Left lobe of liver (tissue), 1 donor: ENCODE results near the gene RPS21. TPM values are rescaled to one million over a fixed set of nuclear protein-coding genes. Genes with fewer than 3 reads are reported as not detected.

Experiments used
- total RNA-seq: library from RNA; stranded (reverse); gene quantifications from one replicate; pipeline ENCODE4 v1.2.1, GENCODE V29; 2021
- donor health status: DM: no; HTN: yes; CAD: no.

The RPS21 gene
- total RNA-seq, 1 donor from 2014 or later = 432 TPM

Other genes with a start within 250 kb of the RPS21 start
- gene PSMA7, start 243.7 kb upstream of the RPS21 start, total RNA-seq = 138 TPM
- gene SS18L1, start 243.3 kb upstream of the RPS21 start, total RNA-seq = 33.4 TPM
- gene MTG2, start 204.1 kb upstream of the RPS21 start, total RNA-seq = 31.0 TPM
- not detected for gene HRH3, start 166.8 kb upstream of the RPS21 start, total RNA-seq
- 21.1 TPM for gene OSBPL2, start 148.6 kb upstream of the RPS21 start, total RNA-seq
- 61.0 TPM for gene ADRM1, start 84.1 kb upstream of the RPS21 start, total RNA-seq
- gene LAMA5, start 19.8 kb upstream of the RPS21 start, total RNA-seq = 112 TPM
- 1.8 TPM for gene CABLES2, start 20.2 kb downstream of the RPS21 start, total RNA-seq
- not detected for gene RBBP8NL, start 40.4 kb downstream of the RPS21 start, total RNA-seq
- gene GATA5, start 88.9 kb downstream of the RPS21 start, total RNA-seq = 0.48 TPM